A549 (cell line): ENCODE measurements around the gene LACC1. TPM values are rescaled to one million over a fixed set of nuclear protein-coding genes. Genes with fewer than 3 reads are reported as not detected.

Experiments used
- ATAC-seq, 2 experiments: fragments of 200-7000 bp in 1 of 2; fragments of >200 bp in 1 of 2; cut with Nextera tagmentation in 1 of 2; cut with Tn5 transposase in 1 of 2; 3 replicates each; pipeline versions ENCODE4 v1.8.0 to v1.9.1; 2018 to 2020; ENCODE audit warnings: mild to moderate bottlenecking in 1 of 2, moderate library complexity in 1 of 2
- CTCF ChIA-PET: fragments of 300-600 bp; sonication (Branson Sonifier 250); formaldehyde crosslinking; extraction: SDS; loops from one replicate; lab custom pipeline; 2021; ENCODE audit warnings: antibody characterized with exemption, inconsistent platforms; lab: Yijun Ruan, JAX
- POLR2A ChIA-PET: fragments of 350-600 bp; formaldehyde crosslinking; extraction: SDS; loops from one replicate; lab custom pipeline; 2021; ENCODE audit warnings: antibody characterized with exemption, inconsistent platforms; lab: Yijun Ruan, JAX
- DNase-seq, 2 experiments: peaks; one replicate each; pipeline versions ENCODE4 v3.0.0 to v3.0.0-alpha.2; 2011 to 2016; ENCODE audit warnings: low read depth in 1 of 2, low spot score in 1 of 2
- FAIRE-seq: peaks from 2 replicates; lab custom pipeline; 2011; peaks lifted over from hg19 to GRCh38; lab: Jason Lieb, UNC
- H3K27ac ChIP-seq, 2 experiments: fragments of >200 bp; sonication (Bioruptor Twin); formaldehyde crosslinking; 3 replicates each; pipeline ENCODE4 v1.5.1; 2016 to 2017
- H3K4me1 ChIP-seq: fragments of >200 bp; sonication (Bioruptor Twin); formaldehyde crosslinking; 3 replicates; pipeline ENCODE4 v1.6.1; 2016
- H3K4me2 ChIP-seq: fragments of >200 bp; sonication (Bioruptor Twin); formaldehyde crosslinking; 3 replicates; pipeline ENCODE4 v1.6.1; 2016
- H3K4me3 ChIP-seq: fragments of >200 bp; sonication (Bioruptor Twin); formaldehyde crosslinking; 3 replicates; pipeline ENCODE4 v1.5.1; 2016
- H3K9me3 ChIP-seq: fragments of >200 bp; sonication (Bioruptor Twin); formaldehyde crosslinking; 3 replicates; pipeline ENCODE4 v1.6.1; 2016
- ATOH8 ChIP-seq: fragments of 250-450 bp; sonication (Bioruptor Pico); IDR thresholded peaks from 2 replicates; pipeline ENCODE4 v1.5.0; 2020; ENCODE audit warnings: low read depth, mild to moderate bottlenecking, moderate library complexity
- BHLHE40 ChIP-seq: IDR thresholded peaks from 2 replicates; pipeline ENCODE4 v1.6.1; 2012; ENCODE audit warnings: low read depth, low read length, inconsistent platforms
- CBX2 ChIP-seq: fragments of 200-600 bp; sonication (generic); IDR thresholded peaks from 2 replicates; pipeline ENCODE4 v1.6.1; 2016; ENCODE audit warnings: low read depth, mild to moderate bottlenecking, borderline replicate concordance
- CEBPB ChIP-seq, 2 experiments: fragments of >200 bp in 1 of 2; sonication (Bioruptor Twin) in 1 of 2; formaldehyde crosslinking in 1 of 2; IDR thresholded peaks; 2 replicates each; pipeline ENCODE4 v1.6.1; 2012 to 2016
- CHD2 ChIP-seq: fragments of 150-350 bp; IDR thresholded peaks from 2 replicates; pipeline ENCODE4 v1.6.1; 2014; ENCODE audit warnings: low read length; ENCODE audit not compliant: partially characterized antibody
- CHD4 ChIP-seq: fragments of 200-600 bp; sonication (generic); IDR thresholded peaks from 2 replicates; pipeline ENCODE4 v1.6.1; 2016; ENCODE audit warnings: antibody characterized with exemption, mild to moderate bottlenecking, borderline replicate concordance
- EHF ChIP-seq: fragments of 250-450 bp; sonication (Bioruptor Pico); IDR thresholded peaks from 2 replicates; pipeline ENCODE4 v1.5.0; 2020; ENCODE audit warnings: mild to moderate bottlenecking
- EHMT2 ChIP-seq: fragments of 200-600 bp; sonication (generic); IDR thresholded peaks from 2 replicates; pipeline ENCODE4 v1.6.1; 2016; ENCODE audit warnings: antibody characterized with exemption, low read depth, mild to moderate bottlenecking, moderate library complexity
- FOSB ChIP-seq: fragments of 250-450 bp; sonication (Bioruptor Pico); IDR thresholded peaks from 2 replicates; pipeline ENCODE4 v1.5.0; 2020; ENCODE audit warnings: mild to moderate bottlenecking, moderate library complexity
- FOSL2 ChIP-seq, 2 experiments: fragments of 450-650 bp in 1 of 2; fragments of >200 bp in 1 of 2; sonication (Bioruptor Twin) in 1 of 2; formaldehyde crosslinking; IDR thresholded peaks; 2 replicates each; pipeline versions ENCODE4 v1.5.0 to v1.6.1; 2016 to 2020; ENCODE audit warnings: mild to moderate bottlenecking in 1 of 2, moderate library complexity in 1 of 2
- FOXS1 ChIP-seq: fragments of 250-450 bp; sonication (Bioruptor Pico); IDR thresholded peaks from 2 replicates; pipeline ENCODE4 v1.5.0; 2020; ENCODE audit warnings: mild to moderate bottlenecking, moderate library complexity
- HEYL ChIP-seq: fragments of 250-450 bp; sonication (Bioruptor Pico); IDR thresholded peaks from 2 replicates; pipeline ENCODE4 v1.8.0; 2021; ENCODE audit warnings: mild to moderate bottlenecking, moderate library complexity
- HOXA7 ChIP-seq: fragments of 250-450 bp; sonication (Bioruptor Pico); IDR thresholded peaks from 2 replicates; pipeline ENCODE4 v1.5.0; 2020; ENCODE audit warnings: mild to moderate bottlenecking, moderate library complexity
- HOXB5 ChIP-seq: fragments of 250-450 bp; sonication (Bioruptor Pico); IDR thresholded peaks from 2 replicates; pipeline ENCODE4 v1.5.0; 2020; ENCODE audit warnings: mild to moderate bottlenecking, moderate library complexity
- JUNB ChIP-seq: fragments of >200 bp; sonication (Bioruptor Twin); formaldehyde crosslinking; IDR thresholded peaks from 2 replicates; pipeline ENCODE4 v1.6.1; 2016
- KDM5A ChIP-seq: fragments of 200-600 bp; sonication (generic); IDR thresholded peaks from 2 replicates; pipeline ENCODE4 v1.6.1; 2016; ENCODE audit warnings: antibody characterized with exemption, mild to moderate bottlenecking
- MAFK ChIP-seq: fragments of 450-650 bp; IDR thresholded peaks from 2 replicates; pipeline ENCODE4 v1.6.1; 2014; ENCODE audit not compliant: partially characterized antibody
- MAZ ChIP-seq: fragments of 150-350 bp; IDR thresholded peaks from 2 replicates; pipeline ENCODE4 v1.6.1; 2014; ENCODE audit warnings: antibody characterized with exemption, low read depth, low read length, borderline replicate concordance
- NFE2L2 ChIP-seq: fragments of 150-350 bp; conservative IDR thresholded peaks from 2 replicates; pipeline ENCODE4 v1.6.1; 2014; ENCODE audit warnings: low read length
- NR3C1 ChIP-seq: fragments of >200 bp; sonication (Bioruptor Twin); formaldehyde crosslinking; IDR thresholded peaks from 3 replicates; pipeline ENCODE4 v1.6.1; 2017
- PHF8 ChIP-seq: fragments of 200-600 bp; sonication (generic); IDR thresholded peaks from 2 replicates; pipeline ENCODE4 v1.6.1; 2016; ENCODE audit warnings: low read depth, mild to moderate bottlenecking, antibody characterized with exemption, moderate library complexity, borderline replicate concordance
- RAD21 ChIP-seq, 2 experiments: fragments of >200 bp in 1 of 2; sonication (Bioruptor Twin) in 1 of 2; formaldehyde crosslinking in 1 of 2; IDR thresholded peaks in 1 of 2; conservative IDR thresholded peaks in 1 of 2; 2 replicates in 1 of 2; 3 replicates in 1 of 2; pipeline ENCODE4 v1.6.1; 2012 to 2018; ENCODE audit warnings: inconsistent platforms in 1 of 2
- RCOR1 ChIP-seq: fragments of 150-350 bp; IDR thresholded peaks from 2 replicates; pipeline ENCODE4 v1.6.1; 2014; ENCODE audit warnings: antibody characterized with exemption, low read length, low read depth
- SREBF2 ChIP-seq: fragments of 450-650 bp; IDR thresholded peaks from 2 replicates; pipeline ENCODE4 v1.6.1; 2014; ENCODE audit warnings: mild to moderate bottlenecking, moderate library complexity
- ZSCAN20 ChIP-seq: fragments of 250-450 bp; sonication (Bioruptor Pico); IDR thresholded peaks from 2 replicates; pipeline ENCODE4 v1.8.0; 2022; ENCODE audit warnings: mild to moderate bottlenecking, moderate library complexity
- WGBS: methylation state at CpG from one replicate; pipeline ENCODE4 v1.1.6; 2017; ENCODE audit errors: missing lambda C conversion rate; 5-methylcytosine and 5-hydroxymethylcytosine counted together
- polyA plus RNA-seq, 4 experiments: library from polyadenylated mRNA; depleted of rRNA in 3 of 4; stranded (reverse); fragments of >200 nt; fragmentation: RNase III in 1 of 4; extraction: RNeasy Plus Mini Kit Qiagen cat#74134 plus additional on column Dnase treatment in 1 of 4; gene quantifications; 2 replicates in 3 of 4; 3 replicates in 1 of 4; pipeline ENCODE4 v1.2.3, GENCODE V29; 2011 to 2017
- TF ChIP-seq, protein P1 (sequence below): fragments of >200 bp; sonication (Bioruptor Twin); formaldehyde crosslinking; IDR thresholded peaks from 3 replicates; pipeline ENCODE4 v1.5.1; 2016
- TF ChIP-seq, protein P2 (sequence below): fragments of >200 bp; sonication (Bioruptor Twin); formaldehyde crosslinking; IDR thresholded peaks from 2 replicates; pipeline ENCODE4 v1.6.1; 2016
- TF ChIP-seq, protein P3 (sequence below): fragments of 150-350 bp; IDR thresholded peaks from 2 replicates; pipeline ENCODE4 v1.6.1; 2014; ENCODE audit warnings: low read depth, mild to moderate bottlenecking, low read length
- TF ChIP-seq, protein P4 (sequence below): fragments of 200-600 bp; sonication (generic); IDR thresholded peaks from 2 replicates; pipeline ENCODE4 v1.6.1; 2016; ENCODE audit warnings: antibody characterized with exemption, mild to moderate bottlenecking, moderate library complexity
- TF ChIP-seq, protein P5 (sequence below): fragments of >200 bp; sonication (Bioruptor Twin); formaldehyde crosslinking; IDR thresholded peaks from 3 replicates; pipeline ENCODE4 v1.6.1; 2016

The LACC1 gene
- polyA plus RNA-seq, 2 of the 4 experiments (the other 2 are of a cell fraction), result 2.2 to 4.8 TPM

DNA sequence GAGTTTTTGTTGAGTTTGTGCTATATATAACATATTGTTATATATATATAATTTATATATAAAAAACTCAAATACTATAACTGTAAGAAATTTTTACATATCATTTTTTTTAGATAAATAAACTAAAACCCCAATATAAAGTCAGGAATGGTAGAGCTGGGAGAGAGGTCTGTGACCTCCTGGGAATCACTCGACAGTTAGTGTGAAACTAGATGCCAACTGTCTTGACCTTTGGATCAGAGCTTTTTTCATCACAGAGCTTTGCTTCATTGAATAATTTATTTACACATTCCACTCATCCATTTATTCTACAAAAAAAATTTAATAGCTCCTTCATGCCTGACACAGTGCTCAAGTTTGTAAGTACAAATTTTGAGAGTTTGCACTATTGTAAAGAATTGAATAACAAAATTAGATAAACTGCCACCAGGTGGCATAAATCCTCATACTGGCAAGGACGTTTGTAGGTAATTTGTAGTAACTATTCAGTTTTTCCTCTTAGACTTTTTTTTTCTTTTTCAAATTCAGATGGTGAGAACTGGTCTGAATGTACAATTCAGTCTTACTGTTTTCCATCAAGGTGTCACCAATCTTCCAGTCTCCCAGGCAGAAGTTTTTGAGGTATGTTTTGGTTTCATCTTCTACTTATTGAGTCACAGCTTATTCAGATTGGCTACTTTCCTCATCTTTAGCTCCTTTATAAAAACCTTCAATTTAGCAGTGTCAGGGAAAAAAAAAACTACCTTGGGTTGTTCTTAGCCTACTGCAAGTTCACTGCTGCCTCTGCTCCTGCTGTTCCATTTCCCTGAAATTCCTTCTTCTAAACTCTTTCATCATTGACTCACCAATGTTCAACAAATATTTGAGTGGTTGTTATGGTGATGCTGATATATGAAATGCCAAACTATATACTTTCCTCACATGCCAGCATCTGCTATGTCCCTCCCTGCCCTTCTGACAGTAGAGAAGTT, 28.7 kb downstream of the LACC1 start:
- Histone ChIP-seq H3K27ac (peak overlapping the region; percentile 55 to 78), H3K4me1 (peaks cover 29% of the 10 kb centered on the region), H3K4me2 (peak overlapping the region; percentile 61), H3K9me3 (no peaks in the 10 kb centered on the region), H3K4me3 (no peak overlapping the region)
- FAIRE-seq (no peak), ATAC-seq (peak; percentile 70 to 88; a peak in 5 of 6 replicates), DNase-seq (peak; percentile 25 to 66)
- POLR2A ChIA-PET, result interaction anchor here (0.6 to 2.3 kb wide), 3 partner anchors 138 to 528 kb away, joined by 3 to 17 read pairs (median 5); no protein-coding TSS in a partner anchor
- WGBS, result 46% methylated on average over 2 of the region's 2 CpGs
- CTCF ChIA-PET, result interaction anchor here (0.6 to 2.7 kb wide), 50 partner anchors 8 to 1062 kb away, joined by 3 to 43 read pairs (median 3); no protein-coding TSS in a partner anchor
- TF ChIP-seq CHD2, result no peak
- TF ChIP-seq NR3C1, result no peak
- no peak for TF ChIP-seq ATOH8 (CRISPR knock-in tag)
- no peak for TF ChIP-seq HOXA7 (CRISPR knock-in tag)
- TF ChIP-seq RCOR1, result no peak
- TF ChIP-seq NFE2L2, result no peak
- TF ChIP-seq, protein P1, sequence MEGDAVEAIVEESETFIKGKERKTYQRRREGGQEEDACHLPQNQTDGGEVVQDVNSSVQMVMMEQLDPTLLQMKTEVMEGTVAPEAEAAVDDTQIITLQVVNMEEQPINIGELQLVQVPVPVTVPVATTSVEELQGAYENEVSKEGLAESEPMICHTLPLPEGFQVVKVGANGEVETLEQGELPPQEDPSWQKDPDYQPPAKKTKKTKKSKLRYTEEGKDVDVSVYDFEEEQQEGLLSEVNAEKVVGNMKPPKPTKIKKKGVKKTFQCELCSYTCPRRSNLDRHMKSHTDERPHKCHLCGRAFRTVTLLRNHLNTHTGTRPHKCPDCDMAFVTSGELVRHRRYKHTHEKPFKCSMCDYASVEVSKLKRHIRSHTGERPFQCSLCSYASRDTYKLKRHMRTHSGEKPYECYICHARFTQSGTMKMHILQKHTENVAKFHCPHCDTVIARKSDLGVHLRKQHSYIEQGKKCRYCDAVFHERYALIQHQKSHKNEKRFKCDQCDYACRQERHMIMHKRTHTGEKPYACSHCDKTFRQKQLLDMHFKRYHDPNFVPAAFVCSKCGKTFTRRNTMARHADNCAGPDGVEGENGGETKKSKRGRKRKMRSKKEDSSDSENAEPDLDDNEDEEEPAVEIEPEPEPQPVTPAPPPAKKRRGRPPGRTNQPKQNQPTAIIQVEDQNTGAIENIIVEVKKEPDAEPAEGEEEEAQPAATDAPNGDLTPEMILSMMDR, result peak; percentile 65
- TF ChIP-seq HOXB5, result no peak
- TF ChIP-seq, protein P2, sequence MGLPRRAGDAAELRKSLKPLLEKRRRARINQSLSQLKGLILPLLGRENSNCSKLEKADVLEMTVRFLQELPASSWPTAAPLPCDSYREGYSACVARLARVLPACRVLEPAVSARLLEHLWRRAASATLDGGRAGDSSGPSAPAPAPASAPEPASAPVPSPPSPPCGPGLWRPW, result no peak
- TF ChIP-seq KDM5A, result no peak
- no peak for TF ChIP-seq CEBPB (IDR thresholded peaks at IDR 0.05)
- TF ChIP-seq RAD21 (conservative IDR thresholded peaks at IDR 0.05 in 1 of 2, IDR thresholded peaks at IDR 0.05 in 1 of 2), result peak; percentile 54 to 67
- TF ChIP-seq JUNB, result no peak
- TF ChIP-seq, protein P3, sequence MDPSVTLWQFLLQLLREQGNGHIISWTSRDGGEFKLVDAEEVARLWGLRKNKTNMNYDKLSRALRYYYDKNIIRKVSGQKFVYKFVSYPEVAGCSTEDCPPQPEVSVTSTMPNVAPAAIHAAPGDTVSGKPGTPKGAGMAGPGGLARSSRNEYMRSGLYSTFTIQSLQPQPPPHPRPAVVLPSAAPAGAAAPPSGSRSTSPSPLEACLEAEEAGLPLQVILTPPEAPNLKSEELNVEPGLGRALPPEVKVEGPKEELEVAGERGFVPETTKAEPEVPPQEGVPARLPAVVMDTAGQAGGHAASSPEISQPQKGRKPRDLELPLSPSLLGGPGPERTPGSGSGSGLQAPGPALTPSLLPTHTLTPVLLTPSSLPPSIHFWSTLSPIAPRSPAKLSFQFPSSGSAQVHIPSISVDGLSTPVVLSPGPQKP, result no peak
- TF ChIP-seq SREBF2, result no peak
- TF ChIP-seq MAFK, result peak; percentile 70
- TF ChIP-seq HEYL (CRISPR knock-in tag), result no peak
- no peak for TF ChIP-seq FOSB (CRISPR knock-in tag)
- TF ChIP-seq FOXS1 (CRISPR knock-in tag), result no peak
- TF ChIP-seq EHMT2, result no peak
- TF ChIP-seq EHF, result no peak
- TF ChIP-seq FOSL2 (IDR thresholded peaks at IDR 0.05), result no peak
- peak; percentile 48 for TF ChIP-seq FOSL2 (CRISPR knock-in tag; IDR thresholded peaks at IDR 0.05)
- TF ChIP-seq CHD4, result no peak
- TF ChIP-seq, protein P4, sequence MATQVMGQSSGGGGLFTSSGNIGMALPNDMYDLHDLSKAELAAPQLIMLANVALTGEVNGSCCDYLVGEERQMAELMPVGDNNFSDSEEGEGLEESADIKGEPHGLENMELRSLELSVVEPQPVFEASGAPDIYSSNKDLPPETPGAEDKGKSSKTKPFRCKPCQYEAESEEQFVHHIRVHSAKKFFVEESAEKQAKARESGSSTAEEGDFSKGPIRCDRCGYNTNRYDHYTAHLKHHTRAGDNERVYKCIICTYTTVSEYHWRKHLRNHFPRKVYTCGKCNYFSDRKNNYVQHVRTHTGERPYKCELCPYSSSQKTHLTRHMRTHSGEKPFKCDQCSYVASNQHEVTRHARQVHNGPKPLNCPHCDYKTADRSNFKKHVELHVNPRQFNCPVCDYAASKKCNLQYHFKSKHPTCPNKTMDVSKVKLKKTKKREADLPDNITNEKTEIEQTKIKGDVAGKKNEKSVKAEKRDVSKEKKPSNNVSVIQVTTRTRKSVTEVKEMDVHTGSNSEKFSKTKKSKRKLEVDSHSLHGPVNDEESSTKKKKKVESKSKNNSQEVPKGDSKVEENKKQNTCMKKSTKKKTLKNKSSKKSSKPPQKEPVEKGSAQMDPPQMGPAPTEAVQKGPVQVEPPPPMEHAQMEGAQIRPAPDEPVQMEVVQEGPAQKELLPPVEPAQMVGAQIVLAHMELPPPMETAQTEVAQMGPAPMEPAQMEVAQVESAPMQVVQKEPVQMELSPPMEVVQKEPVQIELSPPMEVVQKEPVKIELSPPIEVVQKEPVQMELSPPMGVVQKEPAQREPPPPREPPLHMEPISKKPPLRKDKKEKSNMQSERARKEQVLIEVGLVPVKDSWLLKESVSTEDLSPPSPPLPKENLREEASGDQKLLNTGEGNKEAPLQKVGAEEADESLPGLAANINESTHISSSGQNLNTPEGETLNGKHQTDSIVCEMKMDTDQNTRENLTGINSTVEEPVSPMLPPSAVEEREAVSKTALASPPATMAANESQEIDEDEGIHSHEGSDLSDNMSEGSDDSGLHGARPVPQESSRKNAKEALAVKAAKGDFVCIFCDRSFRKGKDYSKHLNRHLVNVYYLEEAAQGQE, result no peak
- no peak for TF ChIP-seq PHF8
- no peak for TF ChIP-seq BHLHE40
- no peak for TF ChIP-seq ZSCAN20 (CRISPR knock-in tag)
- no peak for TF ChIP-seq MAZ
- no peak for TF ChIP-seq CBX2
- TF ChIP-seq, protein P5, sequence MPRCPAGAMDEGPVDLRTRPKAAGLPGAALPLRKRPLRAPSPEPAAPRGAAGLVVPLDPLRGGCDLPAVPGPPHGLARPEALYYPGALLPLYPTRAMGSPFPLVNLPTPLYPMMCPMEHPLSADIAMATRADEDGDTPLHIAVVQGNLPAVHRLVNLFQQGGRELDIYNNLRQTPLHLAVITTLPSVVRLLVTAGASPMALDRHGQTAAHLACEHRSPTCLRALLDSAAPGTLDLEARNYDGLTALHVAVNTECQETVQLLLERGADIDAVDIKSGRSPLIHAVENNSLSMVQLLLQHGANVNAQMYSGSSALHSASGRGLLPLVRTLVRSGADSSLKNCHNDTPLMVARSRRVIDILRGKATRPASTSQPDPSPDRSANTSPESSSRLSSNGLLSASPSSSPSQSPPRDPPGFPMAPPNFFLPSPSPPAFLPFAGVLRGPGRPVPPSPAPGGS, result no peak
